AG10803 (cell line): ENCODE measurements around the gene COMT.
"Not testable (repeated sequence)": the region's sequence is repeated elsewhere in the genome, so short reads cannot be mapped to it uniquely, and the experiment has no call there.

ENCODE experiments used
- DNase-seq: peaks from one replicate; pipeline ENCODE4 v3.0.0; 2010; ENCODE audit warnings: low read depth
- H3K4me3 ChIP-seq: 2 replicates; pipeline ENCODE4 v1.5.1; 2011; ENCODE audit warnings: mild to moderate bottlenecking, low read length, control low read depth
- TF ChIP-seq, protein P1 (sequence below): conservative IDR thresholded peaks from 2 replicates; pipeline ENCODE4 v1.5.1; 2011; ENCODE audit warnings: mild to moderate bottlenecking, low read length, control low read depth, inconsistent platforms

Gene COMT

GRCh38 chr22:19931514-19931913 lies 10.1 kb upstream of the COMT start:
- no peak for DNase-seq
- H3K4me3 ChIP-seq, result no peak overlapping the region
- TF ChIP-seq, protein P1, sequence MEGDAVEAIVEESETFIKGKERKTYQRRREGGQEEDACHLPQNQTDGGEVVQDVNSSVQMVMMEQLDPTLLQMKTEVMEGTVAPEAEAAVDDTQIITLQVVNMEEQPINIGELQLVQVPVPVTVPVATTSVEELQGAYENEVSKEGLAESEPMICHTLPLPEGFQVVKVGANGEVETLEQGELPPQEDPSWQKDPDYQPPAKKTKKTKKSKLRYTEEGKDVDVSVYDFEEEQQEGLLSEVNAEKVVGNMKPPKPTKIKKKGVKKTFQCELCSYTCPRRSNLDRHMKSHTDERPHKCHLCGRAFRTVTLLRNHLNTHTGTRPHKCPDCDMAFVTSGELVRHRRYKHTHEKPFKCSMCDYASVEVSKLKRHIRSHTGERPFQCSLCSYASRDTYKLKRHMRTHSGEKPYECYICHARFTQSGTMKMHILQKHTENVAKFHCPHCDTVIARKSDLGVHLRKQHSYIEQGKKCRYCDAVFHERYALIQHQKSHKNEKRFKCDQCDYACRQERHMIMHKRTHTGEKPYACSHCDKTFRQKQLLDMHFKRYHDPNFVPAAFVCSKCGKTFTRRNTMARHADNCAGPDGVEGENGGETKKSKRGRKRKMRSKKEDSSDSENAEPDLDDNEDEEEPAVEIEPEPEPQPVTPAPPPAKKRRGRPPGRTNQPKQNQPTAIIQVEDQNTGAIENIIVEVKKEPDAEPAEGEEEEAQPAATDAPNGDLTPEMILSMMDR, result no peak

GRCh38 chr22:19932367-19933206 lies 9.0 kb upstream of the COMT start:
- TF ChIP-seq, protein P1, result no peak
- no peak overlapping the region for H3K4me3 ChIP-seq
- DNase-seq, result no peak

DNA sequence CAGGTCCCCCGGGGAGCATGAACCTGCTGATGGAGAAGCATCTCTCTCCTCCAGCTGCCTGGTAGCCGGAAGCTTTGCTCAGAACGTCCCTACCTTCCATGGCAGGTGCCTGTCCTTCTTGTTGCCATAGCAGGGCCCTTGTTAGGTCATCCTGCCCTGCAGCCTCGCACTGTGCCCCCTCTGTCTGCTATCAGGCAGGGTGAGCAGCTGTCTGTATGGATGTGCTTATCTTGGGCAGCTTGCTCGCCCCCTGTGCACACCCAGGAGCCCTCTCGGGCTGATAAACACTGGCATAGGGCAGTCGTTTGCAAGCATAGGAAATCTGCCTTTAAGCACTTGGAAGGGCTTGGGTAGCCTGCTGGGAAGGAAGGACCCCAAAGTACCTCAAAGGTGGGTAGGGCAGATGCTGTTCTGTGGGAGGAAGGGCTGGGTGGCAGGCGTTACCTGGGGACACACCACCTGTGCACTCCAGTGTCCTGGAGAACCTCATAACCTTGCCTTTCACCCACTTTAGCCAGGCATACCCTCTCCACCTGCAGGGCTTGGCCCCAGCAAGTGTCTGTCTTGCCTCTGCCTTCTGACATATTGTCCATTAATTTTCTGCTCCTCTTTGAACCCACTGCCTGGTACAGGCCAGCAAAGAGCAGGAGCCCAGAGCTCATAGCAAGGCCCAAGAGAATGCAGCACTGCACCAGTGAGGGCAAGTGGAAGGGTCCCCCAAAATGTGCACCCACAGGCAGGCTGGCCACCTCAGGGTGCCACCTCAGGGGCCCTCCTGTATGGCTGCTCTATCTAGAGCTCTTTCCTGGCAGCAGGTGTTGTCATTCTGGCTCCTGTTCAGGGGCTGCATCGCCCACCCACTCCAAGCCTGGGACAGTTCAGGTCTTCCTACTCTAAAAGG lies 8.0 kb upstream of the COMT start:
- no peak for DNase-seq
- TF ChIP-seq, protein P1, result no peak
- H3K4me3 ChIP-seq, result no peak overlapping the region

DNA sequence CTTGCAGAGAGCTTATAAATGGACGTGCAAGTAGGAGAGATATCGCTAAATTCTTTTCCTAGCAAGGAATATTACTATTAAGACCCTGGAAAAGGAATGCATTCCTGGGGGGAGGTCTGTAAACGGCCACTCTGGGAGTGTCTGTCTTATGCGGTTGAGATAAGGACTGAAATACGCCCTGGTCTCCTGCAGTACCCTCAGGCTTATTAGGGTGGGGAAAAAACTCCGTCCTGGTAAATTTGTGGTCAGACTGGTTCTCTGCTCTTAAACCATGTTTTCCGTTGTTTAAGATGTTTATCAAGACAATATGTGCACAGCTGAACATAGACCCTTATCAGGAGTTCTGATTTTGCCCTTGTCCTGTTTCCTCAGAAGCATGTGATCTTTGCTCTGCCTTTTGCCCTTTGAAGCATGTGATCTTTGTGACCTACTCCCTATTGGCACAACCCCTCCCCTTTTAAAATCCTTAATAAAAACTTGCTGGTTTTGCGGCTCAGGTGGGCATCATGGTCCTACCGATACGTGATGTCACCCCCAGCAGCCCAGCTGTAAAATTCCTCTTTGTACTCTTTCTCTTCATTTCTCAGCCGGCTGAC lies 6.4 kb upstream of the COMT start:
- H3K4me3 ChIP-seq, DNase-seq: not testable (repeated sequence)

DNA sequence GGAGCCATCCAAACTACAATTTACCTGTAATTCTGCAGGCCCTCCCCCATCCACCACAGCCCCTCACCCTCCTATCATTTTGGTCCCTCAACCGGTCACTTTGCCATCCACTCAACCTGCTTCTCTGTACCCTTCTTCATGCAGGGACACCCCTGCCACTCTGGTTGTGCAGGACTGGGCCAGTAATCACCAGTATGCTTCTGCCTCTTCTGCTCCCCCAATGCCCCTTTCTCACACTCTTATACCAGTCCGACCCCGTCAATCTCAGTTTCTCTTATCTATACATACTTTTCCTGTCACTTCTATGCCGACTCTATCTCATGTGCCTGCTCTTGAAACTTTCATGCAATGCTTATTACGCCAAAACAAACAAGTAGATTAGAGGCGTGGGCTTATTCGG lies 5.1 kb upstream of the COMT start:
- TF ChIP-seq, protein P1, result no peak
- DNase-seq, result no peak
- H3K4me3 ChIP-seq, result no peak overlapping the region

GRCh38 chr22:19937616-19938473 lies 3.7 kb upstream of the COMT start:
- no peak for DNase-seq
- H3K4me3 ChIP-seq, result no peak overlapping the region
- TF ChIP-seq, protein P1, result no peak
